ENCODE data around the gene CCDC148. TPM values are rescaled to one million over a fixed set of nuclear protein-coding genes. Genes with fewer than 3 reads are reported as not detected.
A peak's percentile ranks its signal among the peaks of the same experiment; 100 is the strongest.

CCDC148 gene
- total and polyA plus RNA-seq, 5 donors from 2014 or later: not detected

DNA sequence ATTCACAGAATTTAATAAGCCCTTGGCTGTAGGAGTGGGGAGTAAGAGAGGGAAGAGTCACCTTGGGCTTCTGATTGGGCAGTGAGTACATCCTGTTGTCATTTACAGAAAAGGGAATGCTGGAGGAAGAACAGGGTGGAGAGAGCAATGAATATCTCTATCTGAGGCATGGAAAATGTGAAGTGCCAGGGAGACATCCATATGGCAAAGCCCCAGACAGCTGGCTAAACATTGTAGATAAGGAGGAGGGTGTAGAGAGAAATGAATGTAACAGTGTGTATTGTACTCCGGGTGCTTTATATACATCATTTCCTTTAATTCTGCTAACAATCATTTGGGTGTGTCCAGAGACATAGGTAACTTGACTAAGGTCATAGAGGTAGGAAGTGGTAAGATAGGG is 251.3 kb downstream of the CCDC148 start:
- Mint-ChIP-seq H3K9me3 (peaks cover 0 to 2% (median 0%) of the 10 kb centered on the region in 7 donors), H3K4me3 (no peak overlapping the region), H3K4me1 (no peaks in the 10 kb centered on the region), H3K36me3 (no peaks in the 10 kb centered on the region), H3K27ac (no peak overlapping the region), H3K27me3 (no peaks in the 10 kb centered on the region)
- DNase-seq: no peak
- H3K4me1 ChIP-seq (ENCODE audit: control insufficient read depth, insufficient read depth, low read length, poor library complexity, severe bottlenecking): no peaks in the 10 kb centered on the region
- H3K27ac ChIP-seq (ENCODE audit: insufficient read depth, low read length, poor library complexity, severe bottlenecking): no peak overlapping the region
- H3K4me3 ChIP-seq (ENCODE audit: low read depth, low read length): no peak overlapping the region
- no peaks in the 10 kb centered on the region for H3K27me3 ChIP-seq (ENCODE audit: control insufficient read depth, insufficient read depth, low read length)
- ATAC-seq (ENCODE audit: low read depth in 2 of 2): no peak
- no peaks in the 10 kb centered on the region for H3K36me3 ChIP-seq (ENCODE audit: control insufficient read depth, insufficient read depth, low read length)
- H3K9me3 ChIP-seq (ENCODE audit: control insufficient read depth in 2 of 2, low read length in 2 of 2): no peaks in the 10 kb centered on the region

DNA sequence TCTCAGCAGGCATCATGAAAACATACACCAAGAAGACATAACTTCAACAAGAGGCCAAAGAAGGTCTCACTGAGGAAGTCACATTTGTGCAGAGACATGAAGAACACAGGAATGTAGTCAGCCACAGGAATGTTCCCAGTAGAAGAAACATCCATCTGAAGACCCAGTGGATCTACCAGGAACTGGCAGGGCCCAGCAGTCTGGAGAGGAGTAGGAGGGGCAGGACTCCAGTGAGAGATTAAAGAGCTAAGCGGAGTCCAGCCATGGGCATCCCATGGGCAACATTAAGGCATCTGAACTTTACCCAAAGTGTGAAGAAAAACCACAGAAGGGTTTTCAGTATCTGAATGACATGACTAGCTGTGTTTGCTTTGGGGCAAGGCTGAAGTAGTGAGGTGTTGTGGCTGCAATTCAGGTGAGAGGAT is 251.8 kb downstream of the CCDC148 start:
- Mint-ChIP-seq H3K27ac (no peak overlapping the region), H3K9me3 (peaks cover 0 to 2% (median 0%) of the 10 kb centered on the region in 7 donors), H3K27me3 (no peaks in the 10 kb centered on the region), H3K36me3 (no peaks in the 10 kb centered on the region), H3K4me1 (no peaks in the 10 kb centered on the region), H3K4me3 (no peak overlapping the region)
- DNase-seq (no peak), ATAC-seq (ENCODE audit: low read depth in 2 of 2) (no peak)
- Histone ChIP-seq H3K4me3 (ENCODE audit: low read depth, low read length) (no peak overlapping the region), H3K27ac (ENCODE audit: insufficient read depth, low read length, poor library complexity, severe bottlenecking) (no peak overlapping the region), H3K4me1 (ENCODE audit: control insufficient read depth, insufficient read depth, low read length, poor library complexity, severe bottlenecking) (no peaks in the 10 kb centered on the region), H3K9me3 (ENCODE audit: control insufficient read depth in 2 of 2, low read length in 2 of 2) (no peaks in the 10 kb centered on the region), H3K27me3 (ENCODE audit: control insufficient read depth, insufficient read depth, low read length) (no peaks in the 10 kb centered on the region), H3K36me3 (ENCODE audit: control insufficient read depth, insufficient read depth, low read length) (no peaks in the 10 kb centered on the region)

DNA sequence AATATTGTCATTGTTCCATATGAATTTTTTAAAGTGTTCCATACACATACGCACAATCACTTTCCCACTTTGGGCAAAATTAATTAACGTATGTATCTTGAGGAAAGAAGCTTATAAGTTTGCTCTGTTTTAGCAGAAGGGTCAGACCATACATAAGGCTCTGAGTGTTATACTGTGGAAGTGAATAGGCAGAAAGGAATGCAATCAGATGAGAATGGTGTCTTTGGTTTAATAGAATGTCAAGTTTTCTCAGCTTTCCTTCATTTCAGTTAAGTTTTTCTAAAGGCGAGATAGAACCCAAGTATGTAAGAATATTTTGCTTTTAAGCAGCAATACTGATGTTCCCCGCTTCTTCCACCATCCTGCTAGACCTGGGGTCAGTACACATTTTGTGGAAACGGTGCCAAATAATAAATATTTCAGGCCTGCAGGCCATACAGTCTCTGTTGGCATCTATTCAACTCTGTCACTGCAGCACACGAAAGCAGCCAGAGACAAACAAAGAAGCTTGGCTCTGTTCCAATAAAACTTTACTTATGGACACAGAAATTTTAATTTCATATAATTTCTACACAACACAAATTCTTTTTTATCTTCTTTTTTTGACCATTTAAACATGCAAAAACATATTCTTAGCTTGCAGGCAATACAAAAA is 254.3 kb downstream of the CCDC148 start:
- no peaks in the 10 kb centered on the region for H3K9me3 ChIP-seq (ENCODE audit: control insufficient read depth in 2 of 2, low read length in 2 of 2)
- Mint-ChIP-seq H3K9me3 (peaks cover 0 to 2% (median 0%) of the 10 kb centered on the region in 7 donors), H3K4me1 (no peaks in the 10 kb centered on the region), H3K36me3 (no peaks in the 10 kb centered on the region), H3K4me3 (no peak overlapping the region), H3K27ac (no peak overlapping the region), H3K27me3 (no peaks in the 10 kb centered on the region)
- DNase-seq: no peak
- H3K4me1 ChIP-seq (ENCODE audit: control insufficient read depth, insufficient read depth, low read length, poor library complexity, severe bottlenecking): no peaks in the 10 kb centered on the region
- no peak overlapping the region for H3K27ac ChIP-seq (ENCODE audit: insufficient read depth, low read length, poor library complexity, severe bottlenecking)
- H3K4me3 ChIP-seq (ENCODE audit: low read depth, low read length): no peak overlapping the region
- H3K27me3 ChIP-seq (ENCODE audit: control insufficient read depth, insufficient read depth, low read length): no peaks in the 10 kb centered on the region
- H3K36me3 ChIP-seq (ENCODE audit: control insufficient read depth, insufficient read depth, low read length): no peaks in the 10 kb centered on the region
- ATAC-seq (ENCODE audit: low read depth in 2 of 2): no peak

DNA sequence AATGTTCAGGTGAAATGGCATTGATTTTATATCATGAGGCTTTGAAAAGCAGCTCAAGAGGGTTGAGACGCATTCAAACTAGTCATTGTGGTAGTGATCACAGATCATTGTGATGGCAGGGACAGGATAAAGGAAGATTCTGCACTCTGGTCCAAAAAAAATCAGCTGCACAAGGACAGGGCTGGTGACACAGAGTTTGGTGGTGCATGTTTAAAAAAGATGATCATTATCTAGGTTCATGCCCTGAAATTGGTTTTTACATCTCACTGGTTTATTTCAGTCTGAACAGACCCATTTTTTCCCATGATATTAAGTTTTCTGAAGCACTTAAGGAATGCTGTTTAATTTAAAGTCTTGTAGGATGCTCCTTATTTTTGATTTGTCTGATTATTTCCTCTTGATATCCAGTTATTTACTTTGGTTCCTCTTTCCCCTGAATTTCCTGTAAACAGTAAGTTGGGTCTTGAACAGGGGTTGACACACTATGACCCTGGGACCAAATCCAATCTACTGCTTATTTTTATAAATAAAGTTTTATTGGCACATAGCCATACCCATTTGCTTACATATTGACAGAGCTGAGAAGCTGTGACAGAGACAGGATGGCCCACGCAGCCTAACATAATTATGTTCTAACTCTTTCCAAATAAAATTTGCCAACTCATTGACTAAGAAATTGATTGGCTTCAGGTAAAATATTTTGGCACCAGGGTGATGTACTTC is 256.5 kb downstream of the CCDC148 start:
- Mint-ChIP-seq H3K4me1 (no peaks in the 10 kb centered on the region), H3K4me3 (no peak overlapping the region), H3K36me3 (no peaks in the 10 kb centered on the region), H3K27ac (no peak overlapping the region), H3K9me3 (no peaks in the 10 kb centered on the region), H3K27me3 (peaks cover under 1% of the 10 kb centered on the region)
- Histone ChIP-seq H3K36me3 (ENCODE audit: control insufficient read depth, insufficient read depth, low read length) (no peaks in the 10 kb centered on the region), H3K9me3 (ENCODE audit: control insufficient read depth in 2 of 2, low read length in 2 of 2) (no peaks in the 10 kb centered on the region), H3K27ac (ENCODE audit: insufficient read depth, low read length, poor library complexity, severe bottlenecking) (no peak overlapping the region), H3K4me1 (ENCODE audit: control insufficient read depth, insufficient read depth, low read length, poor library complexity, severe bottlenecking) (no peaks in the 10 kb centered on the region), H3K4me3 (ENCODE audit: low read depth, low read length) (no peak overlapping the region), H3K27me3 (ENCODE audit: control insufficient read depth, insufficient read depth, low read length) (peaks cover 7% of the 10 kb centered on the region)
- ATAC-seq (ENCODE audit: low read depth in 2 of 2) (no peak), DNase-seq (no peak)

DNA sequence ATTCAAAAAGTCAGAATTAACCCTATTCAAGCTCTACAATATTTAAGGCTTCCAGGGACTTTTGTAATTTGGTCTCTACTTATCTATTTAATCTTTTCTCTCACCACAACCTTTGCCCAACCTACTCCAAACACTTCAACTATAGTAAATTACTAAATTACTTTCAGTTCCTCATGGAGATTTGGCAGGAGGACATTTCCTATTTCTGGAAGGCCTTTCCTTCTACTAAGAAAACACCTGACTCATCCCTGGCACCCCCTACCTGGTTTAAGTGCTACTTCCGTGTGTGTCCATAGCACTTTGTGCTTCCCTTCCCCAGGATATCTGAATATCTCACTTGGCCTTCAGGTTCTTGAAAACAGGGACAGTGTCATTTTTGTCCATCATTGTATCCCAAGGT is 258.6 kb downstream of the CCDC148 start:
- H3K27me3 Mint-ChIP-seq: peaks cover 9% of the 10 kb centered on the region
- DNase-seq: no peak
- no peaks in the 10 kb centered on the region for H3K36me3 Mint-ChIP-seq
- H3K9me3 Mint-ChIP-seq: no peaks in the 10 kb centered on the region
- Histone ChIP-seq H3K36me3 (ENCODE audit: control insufficient read depth, insufficient read depth, low read length) (no peaks in the 10 kb centered on the region), H3K27ac (ENCODE audit: insufficient read depth, low read length, poor library complexity, severe bottlenecking) (no peak overlapping the region), H3K4me3 (ENCODE audit: low read depth, low read length) (no peak overlapping the region), H3K9me3 (ENCODE audit: control insufficient read depth in 2 of 2, low read length in 2 of 2) (no peaks in the 10 kb centered on the region), H3K4me1 (ENCODE audit: control insufficient read depth, insufficient read depth, low read length, poor library complexity, severe bottlenecking) (no peaks in the 10 kb centered on the region), H3K27me3 (ENCODE audit: control insufficient read depth, insufficient read depth, low read length) (peaks cover 9% of the 10 kb centered on the region)
- no peak overlapping the region for H3K4me3 Mint-ChIP-seq
- no peak overlapping the region for H3K27ac Mint-ChIP-seq
- no peak for ATAC-seq (ENCODE audit: low read depth in 2 of 2)
- H3K4me1 Mint-ChIP-seq: no peaks in the 10 kb centered on the region

DNA sequence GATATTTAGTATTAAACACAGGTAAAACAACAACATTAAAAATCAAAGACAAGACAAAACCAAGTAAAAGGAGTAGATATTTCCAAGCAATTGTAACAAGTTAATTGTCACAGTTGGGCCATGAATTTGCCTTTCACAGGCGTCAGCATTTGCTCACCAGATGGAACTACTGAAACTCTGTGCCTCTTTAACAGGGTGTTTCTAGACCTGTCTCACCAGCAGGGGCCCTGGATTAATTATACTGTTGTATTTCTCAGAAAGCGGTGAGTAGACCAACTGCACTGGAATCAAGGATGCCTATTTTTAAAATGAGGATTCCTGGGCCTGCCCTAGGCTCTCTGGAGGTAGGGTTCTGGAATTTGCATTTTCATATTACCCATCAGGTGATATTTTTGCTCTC is 262.3 kb downstream of the CCDC148 start:
- no peak for ATAC-seq (ENCODE audit: low read depth in 2 of 2)
- no peaks in the 10 kb centered on the region for H3K36me3 Mint-ChIP-seq
- peaks cover 15% of the 10 kb centered on the region for H3K27me3 Mint-ChIP-seq
- H3K4me1 Mint-ChIP-seq: peaks cover 0 to 25% (median 7%) of the 10 kb centered on the region in 4 donors
- H3K9me3 Mint-ChIP-seq: no peaks in the 10 kb centered on the region
- Histone ChIP-seq H3K9me3 (ENCODE audit: control insufficient read depth in 2 of 2, low read length in 2 of 2) (no peaks in the 10 kb centered on the region), H3K27ac (ENCODE audit: insufficient read depth, low read length, poor library complexity, severe bottlenecking) (no peak overlapping the region), H3K4me3 (ENCODE audit: low read depth, low read length) (no peak overlapping the region), H3K27me3 (ENCODE audit: control insufficient read depth, insufficient read depth, low read length) (peaks cover 9% of the 10 kb centered on the region), H3K36me3 (ENCODE audit: control insufficient read depth, insufficient read depth, low read length) (no peaks in the 10 kb centered on the region), H3K4me1 (ENCODE audit: control insufficient read depth, insufficient read depth, low read length, poor library complexity, severe bottlenecking) (no peaks in the 10 kb centered on the region)
- H3K4me3 Mint-ChIP-seq: no peak overlapping the region
- no peak for DNase-seq
- no peak overlapping the region for H3K27ac Mint-ChIP-seq

DNA sequence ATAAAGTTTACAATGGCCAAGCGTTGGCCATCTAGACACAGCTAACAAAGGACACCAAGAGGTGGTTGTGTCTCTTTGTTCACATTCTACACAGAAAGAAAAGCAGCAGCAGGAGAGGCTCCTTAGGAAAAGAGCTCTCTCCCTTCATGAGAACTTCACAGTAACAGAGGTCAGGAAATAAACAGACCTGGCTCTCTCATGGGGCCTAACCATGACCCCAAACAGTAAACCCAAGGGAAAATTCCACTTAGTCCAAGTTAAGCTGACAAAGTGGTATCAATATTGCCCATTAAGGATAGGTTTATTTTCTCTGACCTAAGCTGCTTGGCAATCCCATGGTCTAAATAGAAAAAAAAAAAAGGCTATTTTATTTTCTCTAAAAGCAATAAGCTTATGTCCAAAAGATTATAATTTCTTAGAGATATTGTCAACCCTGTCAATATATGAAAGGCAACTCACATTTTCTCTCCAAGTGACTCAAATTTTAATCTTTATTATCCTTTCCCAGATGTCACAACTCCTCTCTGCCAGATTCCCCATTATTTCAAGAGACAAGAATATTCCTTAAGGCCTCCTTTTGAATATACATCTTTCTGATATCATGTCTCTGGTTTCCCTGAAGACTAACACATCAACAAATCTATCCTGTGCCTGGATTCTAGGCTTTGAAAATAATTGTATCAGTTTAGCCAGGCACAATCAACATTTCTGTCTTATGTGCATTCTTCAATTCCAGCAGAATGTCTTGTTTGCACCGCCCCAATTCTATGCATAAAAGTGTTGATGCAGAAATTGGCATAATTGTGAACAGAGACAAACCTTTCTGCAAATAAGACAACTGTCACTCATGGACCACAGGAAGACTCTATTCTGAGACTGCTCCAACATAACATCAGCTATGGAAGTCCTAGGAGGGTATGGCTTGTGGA is 263.8 kb downstream of the CCDC148 start:
- peak overlapping the region in 1 of 3 donors; percentile 17 for H3K27ac Mint-ChIP-seq
- no peak for DNase-seq
- no peak overlapping the region for H3K4me3 Mint-ChIP-seq
- no peak for ATAC-seq (ENCODE audit: low read depth in 2 of 2)
- peaks cover 15% of the 10 kb centered on the region for H3K27me3 Mint-ChIP-seq
- no peaks in the 10 kb centered on the region for H3K36me3 Mint-ChIP-seq
- Histone ChIP-seq H3K9me3 (ENCODE audit: control insufficient read depth in 2 of 2, low read length in 2 of 2) (no peaks in the 10 kb centered on the region), H3K36me3 (ENCODE audit: control insufficient read depth, insufficient read depth, low read length) (no peaks in the 10 kb centered on the region), H3K4me3 (ENCODE audit: low read depth, low read length) (no peak overlapping the region), H3K27me3 (ENCODE audit: control insufficient read depth, insufficient read depth, low read length) (peaks cover 9% of the 10 kb centered on the region), H3K4me1 (ENCODE audit: control insufficient read depth, insufficient read depth, low read length, poor library complexity, severe bottlenecking) (no peaks in the 10 kb centered on the region), H3K27ac (ENCODE audit: insufficient read depth, low read length, poor library complexity, severe bottlenecking) (no peak overlapping the region)
- H3K9me3 Mint-ChIP-seq: no peaks in the 10 kb centered on the region
- H3K4me1 Mint-ChIP-seq: peaks cover 0 to 25% (median 7%) of the 10 kb centered on the region in 4 donors

Measured in CD4-positive, CD25-positive, alpha-beta regulatory T cell (primary cell).